ENCODE data around the gene AMFR. TPM values are rescaled to one million over a fixed set of nuclear protein-coding genes. Genes with fewer than 3 reads are reported as not detected.
A peak's percentile ranks its signal among the peaks of the same experiment; 100 is the strongest.

The AMFR gene
- total RNA-seq, 2 experiments from 2014 or later, result 42.0 to 45.4 TPM

GRCh38 chr16:56450986-56451752 is 25.8 kb upstream of the AMFR start, which contains the start of the genes NUDT21 and OGFOD1:
TSS of gene NUDT21 (minus strand) at chr16:56451332. CDS start at chr16:56451202, 130 bp downstream.
TSS of gene OGFOD1 (plus strand) at chr16:56451554. CDS start at chr16:56451613, 59 bp downstream.
- peak within 1 kb of the TSS; percentile 95 for H3K4me3 Mint-ChIP-seq
- H3K36me3 Mint-ChIP-seq, result peaks cover 44% of the 10 kb centered on the region
- peaks cover 56% of the 10 kb centered on the region for H3K4me1 Mint-ChIP-seq (ENCODE audit: low read depth)
- peak; percentile 95 for DNase-seq
- POLR2A ChIA-PET, result interaction anchor here (0.7 to 2.3 kb wide), 7 partner anchors 9 to 94 kb away, joined by 3 to 8 read pairs (median 3); no protein-coding TSS in a partner anchor
- intact Hi-C loops (cut with micrococcal nuclease), result loop anchor here (1.0 to 5.0 kb wide), 5 partner anchors 26 to 1086 kb away; partner anchors contain the start of genes AMFR, CCDC102A and HERPUD1
- H3K27me3 Mint-ChIP-seq, result no peaks in the 10 kb centered on the region
- no peaks in the 10 kb centered on the region for H3K9me3 Mint-ChIP-seq
- CTCF ChIA-PET, result interaction anchor here (0.6 to 1.8 kb wide), 3 partner anchors 23 to 183 kb away, joined by 3 to 5 read pairs (median 4); no protein-coding TSS in a partner anchor
- peak within 1 kb of the TSS; percentile 89 for H3K27ac Mint-ChIP-seq

- Mint-ChIP-seq H3K4me1 (ENCODE audit: low read depth) (peaks cover 51% of the 10 kb centered on the region), H3K9me3 (no peaks in the 10 kb centered on the region), H3K36me3 (peaks cover 42% of the 10 kb centered on the region), H3K4me3 (peak overlapping the region; percentile 95), H3K27ac (peak overlapping the region; percentile 89), H3K27me3 (no peaks in the 10 kb centered on the region)
- DNase-seq, result peak; percentile 48
- CTCF ChIA-PET, result interaction anchor here (0.9 to 1.8 kb wide), 2 partner anchors 22 to 23 kb away, joined by 3 to 5 read pairs; no protein-coding TSS in a partner anchor
- POLR2A ChIA-PET, result interaction anchor here (0.7 to 2.3 kb wide), 7 partner anchors 10 to 93 kb away, joined by 3 to 8 read pairs (median 3); no protein-coding TSS in a partner anchor
- intact Hi-C loops (cut with micrococcal nuclease), result loop anchor here (5.0 kb wide), 4 partner anchors 93 to 1087 kb away; partner anchors contain the start of genes CCDC102A and HERPUD1
Measured at GRCh38 chr16:56450275-56450985, 25.1 kb upstream of the AMFR start.

DNA sequence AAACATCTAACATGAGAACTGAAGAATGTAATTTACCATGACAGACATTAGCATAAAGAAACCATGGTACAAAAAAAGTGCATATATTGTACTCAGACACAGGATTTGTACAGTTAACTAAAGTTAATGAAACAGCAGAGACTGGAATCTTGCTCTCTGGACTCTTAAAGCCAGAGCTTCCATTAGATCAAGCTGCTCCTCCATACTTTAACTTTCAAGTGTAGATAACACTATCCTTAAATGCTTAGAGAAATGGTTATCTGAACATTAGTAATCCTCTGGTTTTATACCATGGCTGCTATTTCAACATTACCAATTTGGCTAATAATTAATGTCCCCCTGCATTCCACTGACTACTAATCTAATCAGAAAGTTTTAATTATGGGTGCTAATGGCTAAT is 22.7 kb upstream of the AMFR start:
- CTCF ChIA-PET, result interaction anchor here (1.2 to 2.5 kb wide), 2 partner anchors 20 to 254 kb away, joined by 3 to 10 read pairs; no protein-coding TSS in a partner anchor
- peaks cover 42% of the 10 kb centered on the region for H3K4me1 Mint-ChIP-seq (ENCODE audit: low read depth)

DNA sequence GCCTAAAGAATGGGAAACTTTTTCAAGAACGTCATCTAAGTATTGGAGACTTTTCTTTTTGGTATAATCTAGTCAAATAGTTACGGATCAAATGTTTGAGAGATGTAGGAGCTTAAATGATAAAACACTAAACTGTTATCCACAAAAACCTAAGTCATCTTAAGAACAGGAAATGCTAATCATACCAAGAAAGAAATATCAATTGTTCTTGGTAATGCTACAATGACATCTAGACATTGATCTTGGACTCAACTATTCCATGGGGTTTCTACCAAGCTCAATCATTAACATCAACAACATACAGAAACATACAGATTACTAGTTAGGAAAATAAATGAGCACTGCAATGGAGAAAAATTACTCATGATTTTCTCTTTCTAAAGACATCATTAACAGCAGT is 21.9 kb upstream of the AMFR start:
- ChIA-PET CTCF (interaction anchor here (0.6 to 2.5 kb wide), 3 partner anchors 14 to 255 kb away, joined by 3 to 10 read pairs (median 3); no protein-coding TSS in a partner anchor), POLR2A (interaction anchor here (1.5 kb wide), 1 partner anchor 20 kb away, joined by 11 read pairs; no protein-coding TSS in a partner anchor)
- Mint-ChIP-seq H3K9me3 (no peaks in the 10 kb centered on the region), H3K36me3 (peaks cover 37% of the 10 kb centered on the region), H3K4me1 (ENCODE audit: low read depth) (peaks cover 35% of the 10 kb centered on the region), H3K27ac (peak overlapping the region; percentile 90), H3K27me3 (no peaks in the 10 kb centered on the region), H3K4me3 (peak overlapping the region; percentile 20)
- intact Hi-C loops (cut with micrococcal nuclease), result loop anchor here (1.0 to 2.0 kb wide), 2 partner anchors 19 to 30 kb away; no protein-coding TSS in a partner anchor
- no peak for DNase-seq

More for the DNA sequence above, 22.7 kb upstream of the AMFR start:
- H3K27me3 Mint-ChIP-seq, result no peaks in the 10 kb centered on the region
- H3K9me3 Mint-ChIP-seq, result no peaks in the 10 kb centered on the region
- intact Hi-C loops (cut with micrococcal nuclease), result no loop called here
- peak overlapping the region; percentile 20 for H3K4me3 Mint-ChIP-seq
- peaks cover 34% of the 10 kb centered on the region for H3K36me3 Mint-ChIP-seq
- peak overlapping the region; percentile 90 for H3K27ac Mint-ChIP-seq
- POLR2A ChIA-PET, result interaction anchor here (1.5 kb wide), 1 partner anchor 21 kb away, joined by 11 read pairs; no protein-coding TSS in a partner anchor
- no peak for DNase-seq

DNA sequence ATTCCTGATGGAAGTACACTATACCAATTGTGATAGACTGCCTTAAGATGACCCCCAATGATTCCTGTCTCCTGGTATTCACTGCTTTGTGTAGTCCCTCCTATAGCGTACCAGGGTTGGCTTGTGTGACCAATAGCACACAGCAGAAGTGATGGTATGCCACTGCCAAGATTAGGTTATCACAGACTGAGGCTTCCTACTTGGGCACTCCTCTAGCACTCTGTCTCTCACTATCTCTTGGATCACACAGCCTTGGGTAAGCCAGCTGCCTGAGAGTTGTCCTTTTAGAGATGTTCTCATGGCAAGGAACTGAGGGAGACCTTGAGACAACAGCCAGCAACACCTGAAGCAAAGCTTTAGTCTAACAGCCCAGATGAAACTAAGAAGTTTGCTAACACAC is 12.7 kb upstream of the AMFR start:
- peaks cover 3% of the 10 kb centered on the region for H3K4me1 Mint-ChIP-seq (ENCODE audit: low read depth)
- H3K4me3 Mint-ChIP-seq, result no peak overlapping the region
- intact Hi-C loops (cut with micrococcal nuclease), result no loop called here
- ChIA-PET CTCF (no interaction called here), POLR2A (interaction anchor here (0.8 kb wide), 1 partner anchor 8 kb away, joined by 3 read pairs; no protein-coding TSS in a partner anchor)
- H3K36me3 Mint-ChIP-seq, result peaks cover 49% of the 10 kb centered on the region
- H3K27ac Mint-ChIP-seq, result no peak overlapping the region
- no peak for DNase-seq
- no peaks in the 10 kb centered on the region for H3K27me3 Mint-ChIP-seq
- no peaks in the 10 kb centered on the region for H3K9me3 Mint-ChIP-seq

- ChIA-PET CTCF (interaction anchor here (0.7 kb wide), 1 partner anchor 228 kb away, joined by 5 read pairs; no protein-coding TSS in a partner anchor), POLR2A (interaction anchor here (2.2 kb wide), 1 partner anchor 14 kb away, joined by 6 read pairs; no protein-coding TSS in a partner anchor)
- Mint-ChIP-seq H3K4me3 (no peak overlapping the region), H3K36me3 (peaks cover 44% of the 10 kb centered on the region), H3K27me3 (no peaks in the 10 kb centered on the region), H3K9me3 (no peaks in the 10 kb centered on the region), H3K4me1 (ENCODE audit: low read depth) (peaks cover 3% of the 10 kb centered on the region), H3K27ac (no peak overlapping the region)
- DNase-seq, result no peak
- intact Hi-C loops (cut with micrococcal nuclease), result no loop called here
Measured at GRCh38 chr16:56436258-56436657, 10.9 kb upstream of the AMFR start.

DNA sequence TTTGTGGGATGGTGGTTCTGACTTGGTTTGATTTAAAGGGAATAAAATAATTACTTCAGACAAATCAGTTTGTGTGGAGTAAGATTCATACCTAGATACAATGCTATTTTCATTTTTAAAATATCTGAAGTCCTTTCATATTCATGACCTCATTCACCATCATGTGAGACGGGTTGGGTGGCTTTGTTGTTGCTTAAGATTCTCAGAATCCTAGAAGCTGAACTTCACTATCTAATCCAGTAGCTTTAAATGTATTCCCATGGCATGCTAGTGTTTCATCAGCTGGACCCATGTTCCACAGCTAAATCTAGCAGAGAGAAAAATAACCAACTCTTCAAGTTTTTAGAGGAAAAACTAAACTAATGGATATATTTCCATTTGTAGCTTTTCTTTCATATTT is 2.7 kb upstream of the AMFR start:
- Mint-ChIP-seq H3K36me3 (peaks cover 20% of the 10 kb centered on the region), H3K27ac (no peak overlapping the region), H3K9me3 (no peaks in the 10 kb centered on the region), H3K4me3 (no peak overlapping the region), H3K4me1 (ENCODE audit: low read depth) (peaks cover 37% of the 10 kb centered on the region), H3K27me3 (no peaks in the 10 kb centered on the region)
- ChIA-PET CTCF (interaction anchor here (0.9 to 1.8 kb wide), 2 partner anchors 19 to 23 kb away, joined by 5 to 10 read pairs; partner anchors contain the start of genes NUDT21 and OGFOD1), POLR2A (interaction anchor here (0.6 to 2.3 kb wide), 6 partner anchors 17 to 393 kb away, joined by 3 to 11 read pairs (median 4); partner anchors contain the start of genes NUDT21 and OGFOD1)
- no peak for DNase-seq
- intact Hi-C loops (cut with micrococcal nuclease), result loop anchor here (1.0 kb wide), 1 partner anchor 19 kb away; no protein-coding TSS in a partner anchor

DNA sequence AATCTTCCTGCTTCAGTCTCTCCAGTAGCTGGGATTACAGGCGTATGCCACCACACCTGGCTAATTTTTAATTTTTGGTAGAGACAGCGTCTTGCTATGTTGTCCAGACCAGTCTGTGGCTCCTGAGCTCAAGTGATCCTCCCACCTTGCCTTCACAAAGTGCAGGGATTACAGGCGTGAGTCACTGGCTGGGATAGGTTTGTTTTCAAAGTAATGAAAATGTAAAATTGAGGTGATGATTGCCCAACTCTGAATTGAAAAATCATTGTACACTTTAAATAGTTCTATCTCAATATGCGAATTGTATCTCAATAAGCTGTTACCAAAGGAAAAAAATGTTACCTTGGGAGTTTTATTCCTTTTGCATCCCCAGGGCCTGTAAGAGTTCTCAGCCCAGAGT is 1.2 kb upstream of the AMFR start:
- Mint-ChIP-seq H3K27ac (no peak overlapping the region), H3K9me3 (no peaks in the 10 kb centered on the region), H3K4me1 (ENCODE audit: low read depth) (peaks cover 51% of the 10 kb centered on the region), H3K36me3 (peaks cover 11% of the 10 kb centered on the region), H3K4me3 (peak overlapping the region; percentile 63), H3K27me3 (no peaks in the 10 kb centered on the region)
- POLR2A ChIA-PET, result interaction anchor here (0.8 to 2.3 kb wide), 2 partner anchors 21 to 25 kb away, joined by 3 to 11 read pairs; partner anchors contain the start of genes NUDT21 and OGFOD1
- DNase-seq, result no peak
- CTCF ChIA-PET, result interaction anchor here (0.8 to 1.5 kb wide), 3 partner anchors 22 to 70 kb away, joined by 3 read pairs; partner anchors contain the start of genes NUDT21 and OGFOD1
- intact Hi-C loops (cut with micrococcal nuclease), result no loop called here

DNA sequence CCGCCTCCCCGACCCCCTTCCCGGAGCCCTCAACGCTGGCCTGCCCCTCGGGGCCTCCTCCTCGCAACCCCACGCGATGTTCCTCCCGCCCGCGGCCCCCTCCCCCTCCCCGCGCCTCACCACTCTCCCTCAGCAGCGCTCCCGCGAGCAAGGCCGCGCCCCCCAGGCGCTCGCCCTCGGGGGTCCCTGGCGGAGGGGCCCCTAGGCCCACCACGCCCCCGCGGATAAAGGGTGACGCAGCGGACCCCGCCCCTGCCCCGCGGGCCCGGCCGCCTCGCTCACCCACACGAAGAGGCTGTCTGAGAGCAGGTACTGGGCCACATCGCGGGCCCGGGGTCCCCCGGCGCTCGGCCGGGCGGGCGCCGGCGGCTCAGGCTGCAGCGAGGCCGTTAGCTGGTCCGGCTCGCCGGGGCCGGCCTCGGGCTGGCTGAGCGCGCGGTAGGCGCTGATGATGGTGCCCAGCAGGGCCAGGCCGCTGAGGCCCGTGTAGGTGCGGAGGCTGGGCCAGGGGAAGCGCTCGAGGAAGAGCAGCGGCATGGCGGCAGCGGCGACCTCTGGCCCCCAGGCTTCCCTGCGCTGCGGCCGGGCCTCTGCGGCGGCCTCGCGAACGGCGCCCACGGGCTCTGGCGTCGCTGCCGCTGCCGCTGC is 430 bp downstream of the AMFR start:
- Mint-ChIP-seq H3K36me3 (no peaks in the 10 kb centered on the region), H3K27ac (no peak overlapping the region), H3K27me3 (no peaks in the 10 kb centered on the region), H3K9me3 (no peaks in the 10 kb centered on the region), H3K4me1 (ENCODE audit: low read depth) (peaks cover 63% of the 10 kb centered on the region), H3K4me3 (peak overlapping the region; percentile 89)
- POLR2A ChIA-PET, result no interaction called here
- intact Hi-C loops (cut with micrococcal nuclease), result loop anchor here (1.0 kb wide), 2 partner anchors 26 to 68 kb away; partner anchors contain the start of genes NUDT21 and OGFOD1
- CTCF ChIA-PET, result interaction anchor here (1.5 kb wide), 1 partner anchor 68 kb away, joined by 3 read pairs; no protein-coding TSS in a partner anchor
- DNase-seq, result peak; percentile 45

GRCh38 chr16:56424404-56424764 is 961 bp downstream of the AMFR start:
- H3K27me3 Mint-ChIP-seq, result no peaks in the 10 kb centered on the region
- H3K4me3 Mint-ChIP-seq, result peak overlapping the region; percentile 89
- H3K27ac Mint-ChIP-seq, result peak overlapping the region; percentile 46
- intact Hi-C loops (cut with micrococcal nuclease), result no loop called here
- CTCF ChIA-PET, result no interaction called here
- POLR2A ChIA-PET, result interaction anchor here (1.2 kb wide), 1 partner anchor 26 kb away, joined by 3 read pairs; no protein-coding TSS in a partner anchor
- H3K36me3 Mint-ChIP-seq, result no peaks in the 10 kb centered on the region
- no peak for DNase-seq
- H3K4me1 Mint-ChIP-seq (ENCODE audit: low read depth), result peaks cover 63% of the 10 kb centered on the region
- H3K9me3 Mint-ChIP-seq, result no peaks in the 10 kb centered on the region
